ENCODE data around the gene NCS1. TPM values are rescaled to one million over a fixed set of nuclear protein-coding genes. Genes with fewer than 3 reads are reported as not detected.

NCS1 gene
- total and polyA plus RNA-seq, 2 of the 8 experiments (the other 6 are each of a cell fraction or from before 2014, with no cell fraction given), result 34.7 to 47.6 TPM

- H3K4me1 ChIP-seq (replicated peaks in 1 of 4; ENCODE audit: control insufficient read depth in 3 of 4, insufficient read depth in 4 of 4, low read length in 3 of 4), result peaks cover 0 to 42% (median 35%) of the 10 kb centered on the region in 4 experiments; a peak in 6 of 7 replicates
- no peak for FAIRE-seq
- peak overlapping the region in 1 of 2 experiments; percentile 41; a peak in 1 of 4 replicates for H3K4me2 ChIP-seq (ENCODE audit: insufficient read depth in 1 of 2, low read depth in 2 of 2, low read length in 2 of 2)
- TF ChIP-seq HDAC2 (IDR thresholded peaks at IDR 0.05; ENCODE audit: borderline replicate concordance in 1 of 2, low read depth in 2 of 2, low read length in 2 of 2), result 0 out of 4 replicates have a peak, but pooled peaks of 1 of the 2 experiments have one; percentile 15
Observed at GRCh38 chr9:130183133-130183762, 11.0 kb downstream of the NCS1 start.

More at GRCh38 chr9:130183133-130183762, 11.0 kb downstream of the NCS1 start:
- CTCF ChIA-PET (ENCODE audit: partially characterized antibody), result interaction anchor here (0.6 to 4.0 kb wide), 5 partner anchors 15 to 112 kb away, joined by 3 to 11 read pairs (median 4); no protein-coding TSS in a partner anchor
- Histone ChIP-seq H2BK15ac (ENCODE audit: low read length) (0 out of 2 replicates have a peak overlapping the region, but pooled peaks have one; percentile 21), H3K27me3 (replicated peaks in 1 of 4; ENCODE audit: control insufficient read depth in 3 of 4, extremely low read depth in 1 of 4, insufficient read depth in 3 of 4, low read length in 3 of 4) (no peaks in the 10 kb centered on the region), H4K91ac (replicated peaks; ENCODE audit: insufficient read length, low read length) (peak overlapping the region; percentile 84), H2BK5ac (ENCODE audit: low read depth, low read length) (peak overlapping the region; percentile 53), H3K23me2 (ENCODE audit: low read depth, low read length) (no peaks in the 10 kb centered on the region), H2BK20ac (ENCODE audit: low read length) (0 out of 2 replicates have a peak overlapping the region, but pooled peaks have one; percentile 72), H3K23ac (ENCODE audit: insufficient read length) (no peak overlapping the region), H3K79me1 (ENCODE audit: low read depth, low read length) (peaks cover 22% of the 10 kb centered on the region), H4K8ac (ENCODE audit: extremely low read depth, insufficient read depth, low read length) (no peak overlapping the region), H3K56ac (replicated peaks; ENCODE audit: insufficient read length, low read depth, low read length) (no peak overlapping the region), H3K27ac (ENCODE audit: low read depth, low read length) (no peak overlapping the region), H2AK5ac (ENCODE audit: low read depth, low read length) (0 out of 2 replicates have a peak overlapping the region, but pooled peaks have one; percentile 3), H3K4ac (replicated peaks; ENCODE audit: insufficient read length, low read depth, low read length) (peak overlapping the region; percentile 40), H4K5ac (ENCODE audit: insufficient read length, low read depth, low read length) (peak overlapping the region; percentile 13), H3K9me3 (ENCODE audit: insufficient read depth in 2 of 2, low read depth in 1 of 2, low read length in 1 of 2) (no peaks in the 10 kb centered on the region), H4K20me1 (replicated peaks in 1 of 2; ENCODE audit: control insufficient read depth in 1 of 2, insufficient read depth in 2 of 2, low read length in 2 of 2) (peaks cover 0 to 6% of the 10 kb centered on the region in 2 experiments), H2AFZ (ENCODE audit: low read length) (no peak overlapping the region), H2BK120ac (replicated peaks; ENCODE audit: low read depth, low read length) (no peak overlapping the region), H3K36me3 (ENCODE audit: control insufficient read depth in 2 of 4, insufficient read depth in 4 of 4, low read length in 3 of 4) (no peaks in the 10 kb centered on the region), H3K4me3 (ENCODE audit: extremely low read depth in 1 of 4, insufficient read depth in 2 of 4, low read depth in 3 of 4, low read length in 4 of 4) (no peak overlapping the region), H3K18ac (ENCODE audit: extremely low read depth, low read length) (peak overlapping the region; percentile 91; the same call in 1 of the 2 replicates), H3K9ac (replicated peaks in 1 of 4; ENCODE audit: extremely low read depth in 1 of 4, low read depth in 3 of 4, low read length in 3 of 4) (peak overlapping the region in 1 of 4 experiments; percentile 11; a peak in 3 of 7 replicates), H2BK12ac (ENCODE audit: low read depth, low read length) (peak overlapping the region; percentile 68), H3K14ac (ENCODE audit: insufficient read length) (no peak overlapping the region), H3K79me2 (ENCODE audit: control insufficient read depth in 1 of 2, insufficient read depth in 2 of 2, low read length in 2 of 2) (peaks cover 0 to 29% of the 10 kb centered on the region in 2 experiments; a peak in 2 of 4 replicates)
- 73% methylated on average over 7 of the region's 7 CpGs; no CpG with 5 or more reads in 1 of the 2 experiments for WGBS, 2 experiments (ENCODE audit: extremely low coverage in 1 of 2, insufficient coverage in 1 of 2, insufficient read length in 1 of 2, insufficient replicate concordance in 2 of 2, low coverage in 1 of 2, low lambda C conversion rate in 2 of 2, missing lambda C conversion rate in 1 of 2)
- no peak for DNase-seq (ENCODE audit: low read depth in 1 of 2, low spot score in 2 of 2)
- POLR2A ChIA-PET (ENCODE audit: partially characterized antibody), result interaction anchor here (0.9 to 1.3 kb wide), 4 partner anchors 9 to 18 kb away, joined by 3 to 5 read pairs (median 4); no protein-coding TSS in a partner anchor

All from H1 (cell line).